MM.1S (cell line): ENCODE data around the gene IGF2BP3.

Experiments used
- CTCF ChIP-seq: fragments of 300-600 bp; sonication (generic); IDR thresholded peaks from 2 replicates; pipeline ENCODE4 v1.5.1; 2016; ENCODE audit warnings: antibody characterized with exemption, low read length, mixed read lengths
- EZH2phosphoT487 ChIP-seq: fragments of 300-600 bp; sonication (generic); IDR thresholded peaks from 2 replicates; pipeline ENCODE4 v1.6.1; 2018; ENCODE audit warnings: antibody characterized with exemption, low read length

- TF ChIP-seq CTCF (no peak), EZH2phosphoT487 (no peak; the same call in 1 of the 2 replicates)
Observed at GRCh38 chr7:23472956-23473843, 2.9 kb upstream of the IGF2BP3 start.
